Measurements from ENCODE around the gene GRID1.

Gene GRID1

GRCh38 chr10:85795460-85795859, 571.1 kb downstream of the GRID1 start:
- Histone ChIP-seq H3K4me3 (no peak overlapping the region), H3K27ac (no peak overlapping the region), H3K36me3 (ENCODE audit: insufficient read depth, low read length) (no peaks in the 10 kb centered on the region), H3K9ac (ENCODE audit: insufficient read length) (no peak overlapping the region), H3K9me3 (ENCODE audit: low read depth, low read length) (no peaks in the 10 kb centered on the region)
- TF ChIP-seq POLR2AphosphoS5 (IDR thresholded peaks at IDR 0.05; ENCODE audit: borderline replicate concordance, low read depth, low read length) (no peak), EZH2 (IDR thresholded peaks at IDR 0.05) (no peak), FOXP2 (optimal IDR thresholded peaks at IDR 0.05; ENCODE audit: control extremely low read depth, extremely low read length, insufficient read depth) (no peak)
- no peak for DNase-seq (ENCODE audit: low read depth, low spot score)

GRCh38 chr10:85794553-85794952, 572.0 kb downstream of the GRID1 start:
- Histone ChIP-seq H3K27ac (no peak overlapping the region), H3K4me3 (no peak overlapping the region), H3K9ac (ENCODE audit: insufficient read length) (no peak overlapping the region), H3K9me3 (ENCODE audit: low read depth, low read length) (no peaks in the 10 kb centered on the region), H3K36me3 (ENCODE audit: insufficient read depth, low read length) (no peaks in the 10 kb centered on the region)
- no peak for DNase-seq (ENCODE audit: low read depth, low spot score)
- TF ChIP-seq EZH2 (IDR thresholded peaks at IDR 0.05) (no peak), FOXP2 (optimal IDR thresholded peaks at IDR 0.05; ENCODE audit: control extremely low read depth, extremely low read length, insufficient read depth) (no peak), POLR2AphosphoS5 (IDR thresholded peaks at IDR 0.05; ENCODE audit: borderline replicate concordance, low read depth, low read length) (no peak)

- no peak overlapping the region for H3K27ac ChIP-seq
- TF ChIP-seq EZH2 (IDR thresholded peaks at IDR 0.05) (no peak), POLR2AphosphoS5 (IDR thresholded peaks at IDR 0.05; ENCODE audit: borderline replicate concordance, low read depth, low read length) (no peak), FOXP2 (optimal IDR thresholded peaks at IDR 0.05; ENCODE audit: control extremely low read depth, extremely low read length, insufficient read depth) (no peak)
These were observed 574.1 kb downstream of the GRID1 start for GRCh38 chr10:85792533-85792858.

DNA sequence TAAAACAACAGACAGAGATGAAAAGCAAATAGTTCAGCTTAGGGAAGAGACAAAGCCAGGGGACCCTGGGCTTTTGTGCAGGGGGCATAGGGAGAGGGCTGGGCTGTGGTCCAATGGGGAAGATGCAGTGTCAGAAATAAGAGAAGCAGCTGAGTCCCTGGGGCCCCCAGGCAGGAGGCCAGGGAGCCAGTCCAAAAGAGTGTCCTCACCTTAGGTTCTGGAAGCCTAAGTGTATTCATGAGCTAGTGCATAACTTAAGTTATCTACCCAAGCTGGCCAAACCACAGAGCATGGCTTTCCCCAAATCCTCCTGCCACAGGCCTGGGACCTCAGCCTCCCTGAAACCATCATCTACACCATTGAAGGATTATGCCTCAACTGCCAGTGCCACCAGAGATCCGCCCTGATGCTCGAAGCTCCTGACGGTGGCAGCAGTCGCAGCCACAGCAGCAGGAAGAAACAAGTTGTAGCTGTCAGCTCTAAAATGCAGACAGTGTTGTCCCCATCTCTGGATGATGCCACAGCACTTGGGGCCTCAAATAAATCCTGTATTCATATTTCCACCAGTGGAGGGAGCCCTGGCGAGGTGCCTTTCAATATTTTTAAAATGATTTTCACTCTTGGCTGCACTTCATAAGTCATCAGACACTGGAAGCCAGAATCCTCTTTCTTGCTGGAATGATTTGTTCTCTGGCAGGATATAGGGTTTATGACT, 574.6 kb downstream of the GRID1 start:
- Histone ChIP-seq H3K4me3 (no peak overlapping the region), H3K9me3 (ENCODE audit: low read depth, low read length) (no peaks in the 10 kb centered on the region), H3K9ac (ENCODE audit: insufficient read length) (no peak overlapping the region), H3K27ac (no peak overlapping the region), H3K36me3 (ENCODE audit: insufficient read depth, low read length) (no peaks in the 10 kb centered on the region)
- no peak for TF ChIP-seq POLR2AphosphoS5 (IDR thresholded peaks at IDR 0.05; ENCODE audit: borderline replicate concordance, low read depth, low read length)
- no peak for TF ChIP-seq FOXP2 (optimal IDR thresholded peaks at IDR 0.05; ENCODE audit: control extremely low read depth, extremely low read length, insufficient read depth)
- TF ChIP-seq EZH2 (IDR thresholded peaks at IDR 0.05): no peak
- no peak for DNase-seq (ENCODE audit: low read depth, low spot score)

More at GRCh38 chr10:85792533-85792858, 574.1 kb downstream of the GRID1 start:
- no peak for DNase-seq (ENCODE audit: low read depth, low spot score)
- Histone ChIP-seq H3K36me3 (ENCODE audit: insufficient read depth, low read length) (no peaks in the 10 kb centered on the region), H3K4me3 (no peak overlapping the region), H3K9me3 (ENCODE audit: low read depth, low read length) (no peaks in the 10 kb centered on the region), H3K9ac (ENCODE audit: insufficient read length) (no peak overlapping the region)

DNA sequence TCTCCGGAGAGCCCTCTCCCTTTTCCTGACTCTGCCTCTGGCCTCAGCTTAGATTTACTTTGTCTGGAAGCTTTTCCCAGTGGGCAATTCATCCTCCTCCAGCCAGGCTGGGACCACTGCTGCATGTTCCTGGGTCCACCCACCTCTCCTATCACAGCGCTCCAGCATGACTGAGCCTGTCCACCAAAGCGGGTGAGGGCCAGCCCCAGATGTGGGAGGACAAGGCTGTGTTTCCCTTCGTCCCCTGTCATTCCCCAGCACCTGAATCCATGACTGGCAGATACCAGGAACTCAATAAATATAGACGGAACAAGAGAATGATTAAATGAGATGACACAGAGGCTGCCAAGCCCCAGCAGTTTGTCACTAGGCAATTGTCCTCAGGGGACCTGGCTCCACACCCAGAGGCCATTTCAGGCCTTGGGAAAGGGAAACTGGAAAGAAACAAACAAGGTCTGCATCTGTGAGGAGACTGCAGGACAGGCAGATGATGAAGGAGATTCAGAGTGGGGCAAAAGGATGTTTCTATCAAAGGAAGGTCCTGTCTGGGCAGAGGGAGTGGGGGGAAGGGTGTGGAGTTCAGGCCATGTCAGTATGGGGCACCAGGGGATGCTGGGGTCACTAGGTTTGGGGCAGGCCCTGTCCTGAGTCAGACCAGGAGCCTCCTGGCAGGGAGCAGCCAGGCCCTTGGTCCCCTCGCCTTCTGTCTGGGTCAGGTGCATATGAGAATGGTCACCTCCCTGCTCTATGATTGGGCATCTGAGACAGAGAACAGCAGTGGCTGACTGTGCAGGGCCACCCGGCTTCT, 576.4 kb downstream of the GRID1 start:
- DNase-seq (ENCODE audit: low read depth, low spot score): no peak
- Histone ChIP-seq H3K27ac (no peak overlapping the region), H3K9me3 (ENCODE audit: low read depth, low read length) (no peaks in the 10 kb centered on the region), H3K4me3 (no peak overlapping the region), H3K9ac (ENCODE audit: insufficient read length) (no peak overlapping the region), H3K36me3 (ENCODE audit: insufficient read depth, low read length) (no peaks in the 10 kb centered on the region)
- TF ChIP-seq POLR2AphosphoS5 (IDR thresholded peaks at IDR 0.05; ENCODE audit: borderline replicate concordance, low read depth, low read length) (no peak), EZH2 (IDR thresholded peaks at IDR 0.05) (no peak), FOXP2 (optimal IDR thresholded peaks at IDR 0.05; ENCODE audit: control extremely low read depth, extremely low read length, insufficient read depth) (no peak)

DNA sequence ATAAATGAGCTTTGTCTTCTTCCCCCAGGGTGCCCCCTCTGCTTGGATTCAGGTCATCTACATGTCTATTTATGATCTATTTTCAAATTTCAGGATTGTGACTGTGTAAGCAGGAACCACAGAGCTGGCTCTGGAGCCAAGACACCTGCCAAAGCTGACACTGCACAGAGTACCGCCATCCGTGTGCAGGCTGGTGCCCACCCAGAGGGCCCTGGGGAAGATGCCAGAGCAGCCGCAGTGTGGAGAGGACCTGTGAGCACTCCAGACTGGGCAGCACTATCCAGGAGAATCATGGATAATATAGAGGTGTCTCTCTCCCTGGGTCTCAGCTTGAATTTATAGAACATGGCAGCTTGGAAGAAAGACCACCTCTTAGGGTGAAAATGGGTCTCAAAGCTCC, 577.5 kb downstream of the GRID1 start:
- H3K9ac ChIP-seq (ENCODE audit: insufficient read length): no peak overlapping the region
- no peak overlapping the region for H3K4me3 ChIP-seq
- no peak overlapping the region for H3K27ac ChIP-seq
- TF ChIP-seq FOXP2 (optimal IDR thresholded peaks at IDR 0.05; ENCODE audit: control extremely low read depth, extremely low read length, insufficient read depth): no peak
- TF ChIP-seq EZH2 (IDR thresholded peaks at IDR 0.05): no peak
- no peak for TF ChIP-seq POLR2AphosphoS5 (IDR thresholded peaks at IDR 0.05; ENCODE audit: borderline replicate concordance, low read depth, low read length)
- H3K36me3 ChIP-seq (ENCODE audit: insufficient read depth, low read length): no peaks in the 10 kb centered on the region
- H3K9me3 ChIP-seq (ENCODE audit: low read depth, low read length): no peaks in the 10 kb centered on the region
- no peak for DNase-seq (ENCODE audit: low read depth, low spot score)

DNA sequence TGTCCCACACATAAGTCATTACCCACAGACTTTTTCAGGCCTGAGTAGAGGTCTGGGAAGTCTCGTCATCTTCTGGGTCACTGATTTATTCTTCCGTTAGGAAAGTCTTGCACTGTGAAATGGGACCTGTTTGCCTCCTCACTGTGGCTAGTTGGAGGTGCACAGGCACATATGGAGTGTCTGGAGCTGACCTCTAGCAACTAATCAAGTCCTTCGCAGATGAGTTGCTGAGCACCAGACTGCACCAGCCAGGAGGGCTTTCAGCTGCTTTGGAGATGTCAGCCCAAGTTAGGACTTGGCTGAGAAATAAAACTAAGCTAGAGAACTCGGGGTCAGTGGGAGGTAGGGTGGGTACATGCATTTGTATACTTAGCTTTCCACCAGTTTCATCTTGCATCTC, 578.0 kb downstream of the GRID1 start:
- Histone ChIP-seq H3K4me3 (no peak overlapping the region), H3K9me3 (ENCODE audit: low read depth, low read length) (no peaks in the 10 kb centered on the region), H3K36me3 (ENCODE audit: insufficient read depth, low read length) (no peaks in the 10 kb centered on the region), H3K27ac (no peak overlapping the region), H3K9ac (ENCODE audit: insufficient read length) (no peak overlapping the region)
- no peak for DNase-seq (ENCODE audit: low read depth, low spot score)
- TF ChIP-seq POLR2AphosphoS5 (IDR thresholded peaks at IDR 0.05; ENCODE audit: borderline replicate concordance, low read depth, low read length): no peak
- TF ChIP-seq FOXP2 (optimal IDR thresholded peaks at IDR 0.05; ENCODE audit: control extremely low read depth, extremely low read length, insufficient read depth): no peak
- no peak for TF ChIP-seq EZH2 (IDR thresholded peaks at IDR 0.05)

DNA sequence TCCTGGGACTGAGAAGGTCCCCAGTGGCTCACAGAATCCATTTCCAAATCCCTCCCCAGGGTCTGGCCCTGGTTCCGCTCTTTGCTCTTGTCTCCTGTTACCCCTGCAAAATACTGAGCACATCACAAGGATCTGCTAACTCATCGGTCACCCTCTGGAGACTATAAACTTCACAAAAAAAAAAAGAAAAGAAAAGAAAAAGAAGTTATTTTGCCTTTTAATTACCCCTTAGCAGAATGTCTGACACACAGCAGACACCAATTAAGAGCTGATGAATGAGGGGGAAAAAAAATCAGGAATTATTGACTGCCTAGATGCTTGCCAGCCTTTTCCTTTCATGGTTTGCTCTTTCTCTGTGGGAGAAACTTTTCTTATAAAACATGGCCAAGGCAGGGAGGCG, 578.7 kb downstream of the GRID1 start:
- H3K4me3 ChIP-seq: no peak overlapping the region
- H3K9ac ChIP-seq (ENCODE audit: insufficient read length): no peak overlapping the region
- H3K36me3 ChIP-seq (ENCODE audit: insufficient read depth, low read length): no peaks in the 10 kb centered on the region
- H3K27ac ChIP-seq: no peak overlapping the region
- TF ChIP-seq POLR2AphosphoS5 (IDR thresholded peaks at IDR 0.05; ENCODE audit: borderline replicate concordance, low read depth, low read length) (no peak), FOXP2 (optimal IDR thresholded peaks at IDR 0.05; ENCODE audit: control extremely low read depth, extremely low read length, insufficient read depth) (no peak), EZH2 (IDR thresholded peaks at IDR 0.05) (no peak)
- DNase-seq (ENCODE audit: low read depth, low spot score): no peak
- no peaks in the 10 kb centered on the region for H3K9me3 ChIP-seq (ENCODE audit: low read depth, low read length)
